Muscle layer of colon (tissue), 2 donors: ENCODE data around the gene ATP5F1E.

Experiments
- H3K27ac ChIP-seq: one replicate; pipeline ENCODE4 v1.7.0; 2013; ENCODE audit warnings: low read depth, mild to moderate bottlenecking, low read length, moderate library complexity
- H3K27me3 ChIP-seq, 2 donors: one replicate each; pipeline ENCODE4 v1.7.0; 2013; ENCODE audit warnings: low read length in 2 of 2, mild to moderate bottlenecking in 2 of 2; ENCODE audit not compliant: insufficient read depth in 2 of 2, control insufficient read depth in 1 of 2
- H3K36me3 ChIP-seq: one replicate; pipeline ENCODE4 v1.7.0; 2013; ENCODE audit warnings: mild to moderate bottlenecking, low read length; ENCODE audit not compliant: insufficient read depth
- H3K4me1 ChIP-seq: one replicate; pipeline ENCODE4 v1.7.0; 2013; ENCODE audit warnings: mild to moderate bottlenecking, low read length; ENCODE audit not compliant: insufficient read depth
- H3K4me3 ChIP-seq, 2 donors: one replicate each; pipeline ENCODE4 v1.7.0; 2013; ENCODE audit warnings: low read length in 2 of 2, low read depth in 1 of 2, mild to moderate bottlenecking in 1 of 2, moderate library complexity in 1 of 2
- H3K9ac ChIP-seq: one replicate; pipeline ENCODE4 v1.7.0; 2013; ENCODE audit warnings: low read length
- H3K9me3 ChIP-seq: one replicate; pipeline ENCODE4 v1.7.0; 2013; ENCODE audit warnings: mild to moderate bottlenecking, low read length
- donor health status: abdominal sarcoma.
- donor health status: Adenocarcinoma of cecum.

The ATP5F1E gene

GRCh38 chr20:59003836-59004492 lies 28.2 kb downstream of the ATP5F1E start:
- Histone ChIP-seq H3K4me3 (no peak overlapping the region), H3K27ac (no peak overlapping the region), H3K36me3 (peaks cover 25% of the 10 kb centered on the region), H3K9ac (no peak overlapping the region), H3K27me3 (no peaks in the 10 kb centered on the region), H3K9me3 (no peaks in the 10 kb centered on the region), H3K4me1 (peaks cover 27% of the 10 kb centered on the region)

- H3K27ac ChIP-seq = no peak overlapping the region
- H3K4me1 ChIP-seq = peaks cover 27% of the 10 kb centered on the region
- peaks cover 26% of the 10 kb centered on the region for H3K36me3 ChIP-seq
- H3K9ac ChIP-seq = no peak overlapping the region
- no peaks in the 10 kb centered on the region for H3K27me3 ChIP-seq
- H3K4me3 ChIP-seq = no peak overlapping the region
- H3K9me3 ChIP-seq = no peaks in the 10 kb centered on the region
Measured at GRCh38 chr20:59002874-59003399, 29.2 kb downstream of the ATP5F1E start.

GRCh38 chr20:59002388-59002787 lies 29.7 kb downstream of the ATP5F1E start:
- no peaks in the 10 kb centered on the region for H3K27me3 ChIP-seq
- H3K4me3 ChIP-seq = no peak overlapping the region
- no peaks in the 10 kb centered on the region for H3K9me3 ChIP-seq
- H3K9ac ChIP-seq = no peak overlapping the region
- peaks cover 27% of the 10 kb centered on the region for H3K4me1 ChIP-seq
- peaks cover 32% of the 10 kb centered on the region for H3K36me3 ChIP-seq
- no peak overlapping the region for H3K27ac ChIP-seq

GRCh38 chr20:59001449-59002171 lies 30.5 kb downstream of the ATP5F1E start:
- Histone ChIP-seq H3K27ac (no peak overlapping the region), H3K36me3 (peaks cover 40% of the 10 kb centered on the region), H3K4me1 (peaks cover 27% of the 10 kb centered on the region), H3K27me3 (no peaks in the 10 kb centered on the region), H3K4me3 (no peak overlapping the region), H3K9me3 (no peaks in the 10 kb centered on the region), H3K9ac (no peak overlapping the region)

GRCh38 chr20:59001068-59001448 lies 31.1 kb downstream of the ATP5F1E start:
- no peaks in the 10 kb centered on the region for H3K27me3 ChIP-seq
- peaks cover 45% of the 10 kb centered on the region for H3K36me3 ChIP-seq
- H3K4me3 ChIP-seq = no peak overlapping the region
- H3K9ac ChIP-seq = no peak overlapping the region
- no peak overlapping the region for H3K27ac ChIP-seq
- no peaks in the 10 kb centered on the region for H3K9me3 ChIP-seq
- peaks cover 24% of the 10 kb centered on the region for H3K4me1 ChIP-seq

GRCh38 chr20:59000326-59000725 lies 31.8 kb downstream of the ATP5F1E start:
- Histone ChIP-seq H3K27me3 (no peaks in the 10 kb centered on the region), H3K36me3 (peaks cover 53% of the 10 kb centered on the region), H3K9ac (no peak overlapping the region), H3K27ac (no peak overlapping the region), H3K9me3 (no peaks in the 10 kb centered on the region), H3K4me3 (no peak overlapping the region), H3K4me1 (peaks cover 16% of the 10 kb centered on the region)

- Histone ChIP-seq H3K9me3 (no peaks in the 10 kb centered on the region), H3K4me1 (peaks cover 4% of the 10 kb centered on the region), H3K27me3 (no peaks in the 10 kb centered on the region), H3K27ac (no peak overlapping the region), H3K9ac (no peak overlapping the region), H3K36me3 (peaks cover 61% of the 10 kb centered on the region), H3K4me3 (no peak overlapping the region)
Measured at GRCh38 chr20:58998656-58999055, 33.5 kb downstream of the ATP5F1E start.

- Histone ChIP-seq H3K9ac (no peak overlapping the region), H3K36me3 (peaks cover 72% of the 10 kb centered on the region), H3K9me3 (no peaks in the 10 kb centered on the region), H3K27me3 (no peaks in the 10 kb centered on the region), H3K27ac (no peak overlapping the region), H3K4me3 (no peak overlapping the region), H3K4me1 (no peaks in the 10 kb centered on the region)
Measured at GRCh38 chr20:58997141-58997770, 34.9 kb downstream of the ATP5F1E start.

- H3K4me1 ChIP-seq = no peaks in the 10 kb centered on the region
- no peak overlapping the region for H3K4me3 ChIP-seq
- H3K9ac ChIP-seq = no peak overlapping the region
- H3K36me3 ChIP-seq = peaks cover 76% of the 10 kb centered on the region
- H3K27ac ChIP-seq = no peak overlapping the region
- H3K9me3 ChIP-seq = no peaks in the 10 kb centered on the region
- H3K27me3 ChIP-seq = no peaks in the 10 kb centered on the region
Measured at GRCh38 chr20:58996226-58996611, 35.9 kb downstream of the ATP5F1E start.

- Histone ChIP-seq H3K9ac (no peak overlapping the region), H3K36me3 (peaks cover 76% of the 10 kb centered on the region), H3K27ac (no peak overlapping the region), H3K27me3 (no peaks in the 10 kb centered on the region), H3K4me3 (no peak overlapping the region), H3K9me3 (no peaks in the 10 kb centered on the region), H3K4me1 (no peaks in the 10 kb centered on the region)
Measured at GRCh38 chr20:58995461-58996225, 36.5 kb downstream of the ATP5F1E start.
